Measurements from ENCODE around the gene EPS8L3.

Gene EPS8L3, protein sequence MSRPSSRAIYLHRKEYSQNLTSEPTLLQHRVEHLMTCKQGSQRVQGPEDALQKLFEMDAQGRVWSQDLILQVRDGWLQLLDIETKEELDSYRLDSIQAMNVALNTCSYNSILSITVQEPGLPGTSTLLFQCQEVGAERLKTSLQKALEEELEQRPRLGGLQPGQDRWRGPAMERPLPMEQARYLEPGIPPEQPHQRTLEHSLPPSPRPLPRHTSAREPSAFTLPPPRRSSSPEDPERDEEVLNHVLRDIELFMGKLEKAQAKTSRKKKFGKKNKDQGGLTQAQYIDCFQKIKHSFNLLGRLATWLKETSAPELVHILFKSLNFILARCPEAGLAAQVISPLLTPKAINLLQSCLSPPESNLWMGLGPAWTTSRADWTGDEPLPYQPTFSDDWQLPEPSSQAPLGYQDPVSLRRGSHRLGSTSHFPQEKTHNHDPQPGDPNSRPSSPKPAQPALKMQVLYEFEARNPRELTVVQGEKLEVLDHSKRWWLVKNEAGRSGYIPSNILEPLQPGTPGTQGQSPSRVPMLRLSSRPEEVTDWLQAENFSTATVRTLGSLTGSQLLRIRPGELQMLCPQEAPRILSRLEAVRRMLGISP

DNA sequence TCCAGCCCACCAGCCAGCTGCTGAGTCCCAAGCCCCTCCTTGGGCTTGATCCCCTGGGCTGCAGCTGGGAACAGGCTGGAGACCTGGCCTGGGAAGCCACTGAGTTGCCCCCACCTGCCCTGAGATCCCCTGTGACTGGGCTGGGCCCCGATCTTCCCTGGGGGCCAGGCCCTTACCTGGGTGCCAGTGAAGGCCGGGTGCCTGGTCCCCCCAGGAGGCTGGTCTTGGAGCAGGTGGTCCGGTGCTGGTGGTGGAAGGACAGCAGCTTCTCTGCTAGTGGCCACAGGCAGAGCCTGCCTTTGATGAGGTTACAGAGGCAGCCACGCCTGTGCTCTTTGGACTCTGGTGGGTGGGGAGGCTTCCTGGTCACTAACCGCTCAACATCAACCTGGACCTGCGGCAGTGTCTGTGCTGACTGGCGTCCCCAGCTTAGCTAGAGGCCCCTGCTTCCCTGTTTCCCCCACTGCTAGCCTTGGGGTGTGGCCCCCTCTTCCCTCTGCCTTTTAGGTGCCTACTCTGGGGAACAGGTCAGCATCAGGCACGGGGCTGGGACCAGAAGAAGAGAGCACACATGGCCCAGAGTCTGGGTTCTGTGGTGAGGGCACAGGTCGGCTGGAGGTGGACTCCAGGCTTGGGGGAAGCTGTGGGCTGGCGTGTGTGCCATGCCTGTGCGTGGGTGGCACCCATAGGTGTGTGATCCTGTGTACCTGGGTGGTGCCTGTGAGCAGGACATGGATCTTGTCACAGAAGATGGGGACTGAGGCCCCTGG, at the start of gene EPS8L3:
Gene EPS8L3 (minus strand): TSS at position 278 of the 770 bp plus-strand sequence. CDS start 2,174 bp downstream, outside the sequence.
- TF ChIP-seq POLR2A (IDR thresholded peaks at IDR 0.05; ENCODE audit: extremely low read depth, insufficient read length) = no peak
- TF ChIP-seq, protein P1, sequence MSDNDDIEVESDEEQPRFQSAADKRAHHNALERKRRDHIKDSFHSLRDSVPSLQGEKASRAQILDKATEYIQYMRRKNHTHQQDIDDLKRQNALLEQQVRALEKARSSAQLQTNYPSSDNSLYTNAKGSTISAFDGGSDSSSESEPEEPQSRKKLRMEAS (IDR thresholded peaks at IDR 0.05; ENCODE audit: low read depth, low read length) = no peak
- no peak for TF ChIP-seq MYC (IDR thresholded peaks at IDR 0.05; ENCODE audit: low read depth, low read length)
- TF ChIP-seq, protein P2, sequence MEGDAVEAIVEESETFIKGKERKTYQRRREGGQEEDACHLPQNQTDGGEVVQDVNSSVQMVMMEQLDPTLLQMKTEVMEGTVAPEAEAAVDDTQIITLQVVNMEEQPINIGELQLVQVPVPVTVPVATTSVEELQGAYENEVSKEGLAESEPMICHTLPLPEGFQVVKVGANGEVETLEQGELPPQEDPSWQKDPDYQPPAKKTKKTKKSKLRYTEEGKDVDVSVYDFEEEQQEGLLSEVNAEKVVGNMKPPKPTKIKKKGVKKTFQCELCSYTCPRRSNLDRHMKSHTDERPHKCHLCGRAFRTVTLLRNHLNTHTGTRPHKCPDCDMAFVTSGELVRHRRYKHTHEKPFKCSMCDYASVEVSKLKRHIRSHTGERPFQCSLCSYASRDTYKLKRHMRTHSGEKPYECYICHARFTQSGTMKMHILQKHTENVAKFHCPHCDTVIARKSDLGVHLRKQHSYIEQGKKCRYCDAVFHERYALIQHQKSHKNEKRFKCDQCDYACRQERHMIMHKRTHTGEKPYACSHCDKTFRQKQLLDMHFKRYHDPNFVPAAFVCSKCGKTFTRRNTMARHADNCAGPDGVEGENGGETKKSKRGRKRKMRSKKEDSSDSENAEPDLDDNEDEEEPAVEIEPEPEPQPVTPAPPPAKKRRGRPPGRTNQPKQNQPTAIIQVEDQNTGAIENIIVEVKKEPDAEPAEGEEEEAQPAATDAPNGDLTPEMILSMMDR (IDR thresholded peaks at IDR 0.05; ENCODE audit: low read depth, low read length) = no peak
- no peak for DNase-seq (ENCODE audit: low read depth)
- no peak within 1 kb of the TSS for H3K4me3 ChIP-seq (ENCODE audit: low read depth, low read length)

DNA sequence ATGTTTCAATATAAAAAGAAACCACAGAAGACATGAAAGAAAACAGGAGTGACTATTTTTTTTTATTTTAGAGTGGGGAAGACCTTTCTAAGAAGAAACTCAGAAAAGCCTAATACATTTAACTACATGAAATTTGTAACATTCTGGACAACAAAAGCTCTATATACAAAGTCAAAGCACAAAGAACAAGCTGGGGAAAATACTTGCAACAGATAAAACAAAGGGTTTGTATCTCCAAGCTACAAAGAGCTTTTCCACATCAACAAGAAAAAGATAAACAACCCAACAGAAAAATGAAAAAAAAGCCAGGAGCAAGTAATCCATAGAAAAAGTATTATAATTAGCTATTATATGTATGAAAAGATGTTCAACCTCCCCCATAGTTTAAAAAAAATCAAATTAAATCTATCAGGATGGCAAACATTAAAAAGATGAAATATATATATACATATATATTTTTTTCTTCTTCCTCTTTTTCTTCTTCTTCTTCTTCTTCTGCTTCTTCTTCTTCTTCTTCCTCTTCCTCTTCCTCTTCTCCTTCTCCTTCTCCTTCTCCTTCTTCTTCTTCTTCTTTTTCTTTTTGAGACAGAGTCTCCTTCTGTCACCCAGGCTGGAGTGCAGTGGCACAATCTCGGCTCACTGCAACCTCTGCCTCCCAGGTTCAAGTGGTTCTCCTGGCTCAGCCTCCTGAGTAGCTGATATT, 49.1 kb upstream of the EPS8L3 start:
- DNase-seq (ENCODE audit: low read depth) = no peak
- H3K4me3 ChIP-seq (ENCODE audit: low read depth, low read length) = no peak overlapping the region
- TF ChIP-seq, protein P2 (IDR thresholded peaks at IDR 0.05; ENCODE audit: low read depth, low read length) = no peak
- TF ChIP-seq, protein P1 (IDR thresholded peaks at IDR 0.05; ENCODE audit: low read depth, low read length) = no peak
- TF ChIP-seq MYC (IDR thresholded peaks at IDR 0.05; ENCODE audit: low read depth, low read length) = no peak
- TF ChIP-seq POLR2A (IDR thresholded peaks at IDR 0.05; ENCODE audit: extremely low read depth, insufficient read length) = no peak

DNA sequence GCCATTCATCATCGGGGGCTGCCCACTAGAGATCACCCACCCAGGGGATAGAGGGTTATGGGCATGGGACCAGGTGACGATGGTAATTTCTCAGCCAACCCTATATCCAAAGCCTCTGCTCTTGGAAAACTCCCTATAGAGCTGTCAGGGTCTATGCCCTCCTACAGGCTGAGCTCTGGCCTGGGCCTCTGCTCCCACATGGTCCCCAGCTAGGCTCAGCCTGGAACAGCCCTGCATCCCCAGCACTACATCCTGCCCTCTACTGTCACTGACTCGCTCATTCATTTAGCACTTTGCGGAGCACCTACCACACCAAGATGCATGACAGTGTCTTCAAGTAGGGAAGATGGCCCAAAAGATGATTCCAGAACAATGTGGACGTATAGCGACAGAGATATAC, 45.0 kb upstream of the EPS8L3 start:
- TF ChIP-seq, protein P2 (IDR thresholded peaks at IDR 0.05; ENCODE audit: low read depth, low read length) = no peak
- no peak for TF ChIP-seq POLR2A (IDR thresholded peaks at IDR 0.05; ENCODE audit: extremely low read depth, insufficient read length)
- TF ChIP-seq MYC (IDR thresholded peaks at IDR 0.05; ENCODE audit: low read depth, low read length) = no peak
- TF ChIP-seq, protein P1 (IDR thresholded peaks at IDR 0.05; ENCODE audit: low read depth, low read length) = no peak
- H3K4me3 ChIP-seq (ENCODE audit: low read depth, low read length) = no peak overlapping the region
- no peak for DNase-seq (ENCODE audit: low read depth)

DNA sequence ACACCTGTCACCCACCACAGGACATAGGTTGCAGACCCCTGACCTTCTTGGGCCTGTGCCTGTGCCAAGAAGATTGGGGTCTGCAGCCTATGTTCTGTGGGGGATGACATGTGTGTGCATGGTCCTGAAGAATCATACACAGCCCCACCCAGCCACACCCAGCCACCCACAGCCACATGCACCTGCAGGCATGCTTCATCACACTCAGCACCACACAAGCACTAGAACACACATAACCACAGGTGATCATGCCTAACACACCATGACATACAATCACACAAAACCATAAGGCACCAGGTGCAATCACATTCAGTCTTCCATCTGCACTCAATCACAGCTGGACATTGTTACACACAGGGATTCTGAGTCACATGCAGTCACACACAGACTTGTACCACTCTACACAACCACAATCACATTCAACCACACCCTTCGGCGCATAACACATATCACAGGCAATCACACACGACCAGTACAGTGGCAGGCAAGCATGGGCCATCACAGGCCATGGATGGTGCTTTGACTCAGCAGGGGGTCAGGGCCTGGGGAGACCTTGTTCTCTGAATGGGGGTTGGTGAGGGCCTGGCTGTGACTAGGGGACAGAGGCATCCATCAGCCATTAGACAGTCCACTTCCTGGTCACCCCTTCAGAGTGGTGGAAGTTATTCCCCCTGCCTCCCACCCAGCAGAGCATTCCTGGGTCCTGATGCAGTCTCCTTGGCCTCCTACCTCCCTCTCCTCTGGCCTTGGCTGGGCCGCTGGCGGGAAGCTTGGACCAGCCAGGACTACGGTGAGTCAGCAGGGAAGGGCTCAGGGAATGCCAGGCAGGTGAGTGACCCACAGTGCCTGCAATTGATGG, 44.3 kb upstream of the EPS8L3 start:
- no peak for DNase-seq (ENCODE audit: low read depth)
- no peak overlapping the region for H3K4me3 ChIP-seq (ENCODE audit: low read depth, low read length)
- TF ChIP-seq, protein P1 (IDR thresholded peaks at IDR 0.05; ENCODE audit: low read depth, low read length) = no peak
- TF ChIP-seq, protein P2 (IDR thresholded peaks at IDR 0.05; ENCODE audit: low read depth, low read length) = no peak
- no peak for TF ChIP-seq MYC (IDR thresholded peaks at IDR 0.05; ENCODE audit: low read depth, low read length)
- no peak for TF ChIP-seq POLR2A (IDR thresholded peaks at IDR 0.05; ENCODE audit: extremely low read depth, insufficient read length)
